GM21515 (cell line): ENCODE measurements around the gene SLC25A42.
"Not testable (repeated sequence)": the region's sequence is repeated elsewhere in the genome, so short reads cannot be mapped to it uniquely, and the experiment has no call there.

ENCODE experiments used
- ATAC-seq: cut with Tn5 transposase; IDR thresholded peaks from one replicate; pipeline ENCODE4 v1.9.1; 2021; ENCODE audit not compliant: unreplicated experiment

SLC25A42 gene

GRCh38 chr19:19132912-19133311, 69.1 kb downstream of the SLC25A42 start:
- ATAC-seq, result no peak

GRCh38 chr19:19133985-19134384, 70.2 kb downstream of the SLC25A42 start:
- ATAC-seq, result no peak

- no peak for ATAC-seq
Observed at GRCh38 chr19:19134687-19135158, 70.9 kb downstream of the SLC25A42 start.

GRCh38 chr19:19135713-19136112, 71.9 kb downstream of the SLC25A42 start:
- ATAC-seq, result not testable (repeated sequence)

- no peak for ATAC-seq
Observed at GRCh38 chr19:19137556-19138108, 73.8 kb downstream of the SLC25A42 start.

- peak; percentile 97 for ATAC-seq
Observed at GRCh38 chr19:19138109-19138981, 74.6 kb downstream of the SLC25A42 start, which contains the start of gene TMEM161A. TMEM161A (minus strand) TSS chr19:19138478; CDS start chr19:19138428, 50 bp downstream.

GRCh38 chr19:19139876-19140229, 76.1 kb downstream of the SLC25A42 start:
- ATAC-seq, result no peak

GRCh38 chr19:19140476-19140875, 76.7 kb downstream of the SLC25A42 start:
- ATAC-seq, result no peak

GRCh38 chr19:19142347-19142746, 78.6 kb downstream of the SLC25A42 start:
- ATAC-seq, result no peak

- ATAC-seq, result no peak
Observed at GRCh38 chr19:19145281-19145680, 81.5 kb downstream of the SLC25A42 start.

- no peak for ATAC-seq
Observed at GRCh38 chr19:19145684-19146608, 82.2 kb downstream of the SLC25A42 start.

GRCh38 chr19:19146865-19147264, 83.1 kb downstream of the SLC25A42 start:
- ATAC-seq, result no peak

- ATAC-seq, result no peak
Observed at GRCh38 chr19:19147344-19147743, 83.5 kb downstream of the SLC25A42 start.

GRCh38 chr19:19148504-19148903, 84.7 kb downstream of the SLC25A42 start:
- ATAC-seq, result not testable (repeated sequence)

GRCh38 chr19:19149435-19149834, 85.6 kb downstream of the SLC25A42 start:
- ATAC-seq, result no peak

GRCh38 chr19:19151418-19151817, 87.6 kb downstream of the SLC25A42 start:
- no peak for ATAC-seq

GRCh38 chr19:19152668-19153384, 89.0 kb downstream of the SLC25A42 start:
- no peak for ATAC-seq

- ATAC-seq, result no peak
Observed at GRCh38 chr19:19154768-19155494, 91.1 kb downstream of the SLC25A42 start.

GRCh38 chr19:19155495-19156219, 91.9 kb downstream of the SLC25A42 start:
- peak; percentile 68 for ATAC-seq
